Testis (tissue), 3 donors: ENCODE data around the gene HLA-F. TPM values are rescaled to one million over a fixed set of nuclear protein-coding genes. Genes with fewer than 3 reads are reported as not detected.

Source experiments
- DNase-seq: peaks from one replicate; pipeline ENCODE4 v3.0.0-alpha.2; 2019
- H3K27ac ChIP-seq, 2 donors: fragments of 200-600 bp; sonication (generic); one replicate each; pipeline ENCODE4 v1.5.1; 2019
- H3K27me3 ChIP-seq: fragments of 200-600 bp; sonication (generic); one replicate; pipeline ENCODE4 v1.5.1; 2019
- H3K36me3 ChIP-seq: fragments of 200-600 bp; sonication (generic); one replicate; pipeline ENCODE4 v1.5.1; 2017; ENCODE audit warnings: low read depth; ENCODE audit errors: missing control alignments
- H3K4me1 ChIP-seq: fragments of 200-600 bp; sonication (generic); one replicate; pipeline ENCODE4 v1.5.1; 2019
- H3K4me3 ChIP-seq, 2 donors: fragments of 200-600 bp; sonication (generic); one replicate each; pipeline ENCODE4 v1.5.1; 2017 to 2019
- H3K9me3 ChIP-seq: fragments of 200-600 bp; sonication (generic); one replicate; pipeline ENCODE4 v1.5.1; 2017
- POLR2A ChIP-seq: fragments of 450-650 bp; IDR thresholded peaks from one replicate; pipeline ENCODE4 v1.6.1; 2017; ENCODE audit warnings: antibody characterized with exemption, mild to moderate bottlenecking, moderate library complexity
- WGBS, 2 donors: methylation state at CpG; one replicate each; pipeline ENCODE4 v1.1.5; 2018; 5-methylcytosine and 5-hydroxymethylcytosine counted together
- intact Hi-C: fragments of 100-400 bp; cut with DNase I; formaldehyde crosslinking; loops from one replicate; pipeline ENCODE4 v1.15.1; 2023; ENCODE audit warnings: low total_unique reads
- polyA plus RNA-seq: library from polyadenylated mRNA; stranded (reverse); fragments of 350-450 nt; fragmentation: Illumina TruSeq; extraction: RNeasy Lipid Tissue Mini Kit (QIAGEN cat#74804); gene quantifications from one replicate; pipeline ENCODE4 v1.2.3, GENCODE V29; 2014; ENCODE audit warnings: low read depth, low replicate concordance; ENCODE audit not compliant: insufficient read depth
- total RNA-seq, 2 donors: library from RNA; depleted of rRNA; stranded (reverse); fragments of >200 nt; gene quantifications; one replicate each; pipeline ENCODE4 v1.2.3, GENCODE V29; 2016
- TF ChIP-seq, protein P1 (sequence below), 3 experiments: fragments of 450-650 bp in 2 of 3; fragments of 200-600 bp in 1 of 3; sonication (generic) in 1 of 3; IDR thresholded peaks; one replicate each; pipeline ENCODE4 v1.5.1; 2016 to 2019; ENCODE audit warnings: antibody characterized with exemption in 3 of 3, mild to moderate bottlenecking in 2 of 3, moderate library complexity in 1 of 3

The HLA-F gene
- total and polyA plus RNA-seq, 3 donors from 2014 or later, result 25.3 to 51.1 (median 28.1) TPM

DNA sequence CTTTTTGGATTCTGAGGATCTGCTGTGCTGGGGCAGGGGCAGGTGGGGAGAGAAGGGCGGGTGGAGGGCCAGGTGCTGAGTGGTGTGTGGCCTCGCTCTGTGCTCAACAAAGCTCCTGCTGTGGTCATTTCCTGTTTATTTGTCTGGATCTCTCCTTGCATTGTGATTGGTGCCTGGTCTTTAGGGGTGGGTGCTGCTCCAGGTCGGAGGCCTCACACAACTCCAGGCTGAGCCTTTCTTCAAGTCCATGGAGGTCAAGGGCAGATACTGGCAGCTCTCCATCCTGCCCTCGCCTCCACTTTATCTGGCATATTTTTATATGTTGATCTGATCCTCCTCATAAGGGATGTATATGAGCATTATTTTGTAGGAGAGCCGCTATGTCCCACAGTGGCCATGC is 36.2 kb downstream of the HLA-F start:
- intact Hi-C loops, result no loop called here
- DNase-seq, result no peak
- H3K9me3 ChIP-seq, result no peaks in the 10 kb centered on the region
- no peaks in the 10 kb centered on the region for H3K27me3 ChIP-seq
- no peaks in the 10 kb centered on the region for H3K4me1 ChIP-seq
- no peak overlapping the region for H3K27ac ChIP-seq
- WGBS, 2 donors, result 79 to 85% methylated on average over 5 of the region's 5 CpGs
- TF ChIP-seq, protein P1, sequence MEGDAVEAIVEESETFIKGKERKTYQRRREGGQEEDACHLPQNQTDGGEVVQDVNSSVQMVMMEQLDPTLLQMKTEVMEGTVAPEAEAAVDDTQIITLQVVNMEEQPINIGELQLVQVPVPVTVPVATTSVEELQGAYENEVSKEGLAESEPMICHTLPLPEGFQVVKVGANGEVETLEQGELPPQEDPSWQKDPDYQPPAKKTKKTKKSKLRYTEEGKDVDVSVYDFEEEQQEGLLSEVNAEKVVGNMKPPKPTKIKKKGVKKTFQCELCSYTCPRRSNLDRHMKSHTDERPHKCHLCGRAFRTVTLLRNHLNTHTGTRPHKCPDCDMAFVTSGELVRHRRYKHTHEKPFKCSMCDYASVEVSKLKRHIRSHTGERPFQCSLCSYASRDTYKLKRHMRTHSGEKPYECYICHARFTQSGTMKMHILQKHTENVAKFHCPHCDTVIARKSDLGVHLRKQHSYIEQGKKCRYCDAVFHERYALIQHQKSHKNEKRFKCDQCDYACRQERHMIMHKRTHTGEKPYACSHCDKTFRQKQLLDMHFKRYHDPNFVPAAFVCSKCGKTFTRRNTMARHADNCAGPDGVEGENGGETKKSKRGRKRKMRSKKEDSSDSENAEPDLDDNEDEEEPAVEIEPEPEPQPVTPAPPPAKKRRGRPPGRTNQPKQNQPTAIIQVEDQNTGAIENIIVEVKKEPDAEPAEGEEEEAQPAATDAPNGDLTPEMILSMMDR (IDR thresholded peaks at IDR 0.05), result no peak
- TF ChIP-seq POLR2A, result no peak
- no peak overlapping the region for H3K4me3 ChIP-seq
- no peaks in the 10 kb centered on the region for H3K36me3 ChIP-seq

DNA sequence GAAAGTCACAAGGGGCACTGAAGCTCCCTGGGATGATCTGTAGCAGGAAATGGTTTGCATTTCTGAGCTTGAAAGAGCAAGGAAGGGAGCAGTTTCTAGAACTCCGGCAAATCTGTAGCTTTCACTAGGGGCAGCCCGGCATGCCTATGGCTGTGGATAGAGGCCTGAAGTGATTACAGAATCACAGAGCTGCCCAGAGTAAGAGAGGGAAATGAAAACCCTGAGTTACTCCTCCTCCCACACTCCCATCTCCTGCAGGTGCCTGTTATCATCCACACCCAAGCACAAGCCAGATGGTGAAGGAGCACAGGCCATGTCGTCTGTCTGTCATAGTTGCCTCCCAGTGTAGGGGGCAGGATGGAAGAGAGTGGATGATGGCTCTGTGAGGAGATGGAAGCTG is 37.1 kb downstream of the HLA-F start:
- no peak for TF ChIP-seq POLR2A
- TF ChIP-seq, protein P1 (IDR thresholded peaks at IDR 0.05), result no peak
- H3K27ac ChIP-seq, result no peak overlapping the region
- intact Hi-C loops, result no loop called here
- WGBS, 2 donors, result 47 to 69% methylated on average over 3 of the region's 3 CpGs
- no peaks in the 10 kb centered on the region for H3K4me1 ChIP-seq
- DNase-seq, result no peak
- no peaks in the 10 kb centered on the region for H3K36me3 ChIP-seq
- no peaks in the 10 kb centered on the region for H3K9me3 ChIP-seq
- H3K4me3 ChIP-seq, result no peak overlapping the region
- H3K27me3 ChIP-seq, result no peaks in the 10 kb centered on the region

DNA sequence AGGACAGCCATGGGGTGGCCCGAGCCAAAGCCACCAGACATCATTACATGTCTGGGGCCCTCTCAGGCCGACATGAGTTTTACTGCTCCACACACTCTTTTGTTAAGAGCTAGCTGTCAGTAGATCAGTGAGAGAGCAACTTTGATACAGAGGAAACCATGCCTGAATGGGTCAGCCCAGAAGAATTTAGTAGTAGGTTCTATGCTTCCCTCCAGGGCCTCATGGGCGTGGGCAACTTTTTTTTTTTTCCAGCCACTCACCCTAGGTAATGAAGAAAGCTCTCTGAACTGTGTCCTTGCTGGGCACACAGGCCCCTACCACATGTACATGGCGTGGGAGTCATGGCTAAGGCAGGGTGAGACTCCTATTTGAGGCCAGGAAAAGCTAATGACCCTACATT is 38.8 kb downstream of the HLA-F start:
- no peaks in the 10 kb centered on the region for H3K9me3 ChIP-seq
- 31 to 63% methylated on average over 3 to 4 of the region's 4 CpGs for WGBS, 2 donors
- intact Hi-C loops, result no loop called here
- no peak overlapping the region for H3K27ac ChIP-seq
- no peak overlapping the region for H3K4me3 ChIP-seq
- H3K36me3 ChIP-seq, result no peaks in the 10 kb centered on the region
- no peaks in the 10 kb centered on the region for H3K27me3 ChIP-seq
- TF ChIP-seq, protein P1 (IDR thresholded peaks at IDR 0.05), result no peak
- TF ChIP-seq POLR2A, result no peak
- H3K4me1 ChIP-seq, result no peaks in the 10 kb centered on the region
- no peak for DNase-seq

DNA sequence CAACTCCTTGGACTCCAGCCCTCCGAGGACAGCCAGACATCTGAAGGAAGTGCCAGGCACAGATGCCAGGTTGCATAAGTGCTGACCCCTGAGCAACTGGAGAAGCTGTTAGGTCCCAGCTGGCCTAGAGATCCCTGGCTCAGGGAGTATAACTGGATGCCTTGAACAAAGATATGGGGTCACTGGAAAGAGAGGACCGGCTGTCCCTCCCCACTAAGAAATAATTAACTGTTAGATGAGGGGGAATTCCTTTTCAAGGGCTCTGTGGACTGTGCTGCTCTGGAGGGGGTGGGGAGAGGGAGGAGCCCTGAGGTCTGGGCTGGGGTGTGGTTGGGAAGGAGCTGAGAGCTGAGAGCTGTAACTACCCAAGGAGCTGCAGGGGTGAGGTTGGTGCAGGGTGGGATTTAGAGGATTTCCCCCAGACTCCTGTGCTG is 39.6 kb downstream of the HLA-F start:
- H3K9me3 ChIP-seq, result no peaks in the 10 kb centered on the region
- H3K4me3 ChIP-seq, result no peak overlapping the region
- no peaks in the 10 kb centered on the region for H3K27me3 ChIP-seq
- no peaks in the 10 kb centered on the region for H3K4me1 ChIP-seq
- WGBS, 2 donors, result 33 to 69% methylated on average over 1 to 2 of the region's 2 CpGs
- intact Hi-C loops, result no loop called here
- no peak for DNase-seq
- H3K27ac ChIP-seq, result no peak overlapping the region
- no peaks in the 10 kb centered on the region for H3K36me3 ChIP-seq
- TF ChIP-seq, protein P1 (IDR thresholded peaks at IDR 0.05), result no peak
- TF ChIP-seq POLR2A, result no peak

DNA sequence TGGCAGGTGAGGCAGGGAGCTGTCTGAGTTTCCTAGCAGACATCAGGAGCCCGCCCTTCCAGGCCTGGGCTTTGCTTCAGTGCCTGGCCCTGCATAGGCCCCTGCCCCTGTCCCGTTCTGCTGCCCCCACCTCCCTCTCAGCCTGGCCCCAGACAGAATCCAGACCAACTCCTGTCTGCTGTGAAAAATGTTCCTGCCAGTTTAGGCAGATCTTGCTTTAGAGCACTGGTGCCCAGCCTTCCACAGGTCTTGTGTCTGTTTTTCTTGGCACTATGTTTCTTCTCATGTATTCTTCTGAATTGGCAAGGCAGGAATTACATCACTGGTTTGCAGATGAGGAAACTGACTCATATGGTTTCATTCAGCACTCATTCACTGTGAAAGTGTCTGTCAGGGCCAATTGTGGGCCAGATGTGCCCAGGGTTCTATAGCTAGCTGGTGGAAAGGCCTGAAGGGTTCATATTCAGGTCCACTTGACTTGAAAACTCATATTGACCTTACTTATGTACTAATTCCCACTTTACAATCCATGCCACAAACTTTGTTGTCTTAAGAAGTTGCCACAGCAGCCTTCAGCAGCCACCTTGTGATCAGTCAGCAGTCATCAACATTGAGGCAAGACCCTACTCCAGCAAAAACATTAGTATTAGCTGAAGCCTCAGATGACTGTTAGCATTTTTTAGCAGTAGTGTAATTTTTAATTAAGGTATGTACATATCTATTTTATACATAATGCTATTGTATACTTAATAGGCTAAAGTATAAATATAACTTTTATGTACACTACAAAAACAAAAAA is 40.5 kb downstream of the HLA-F start:
- WGBS, 2 donors, result 84% methylated on average over 2 of the region's 2 CpGs; no CpG with 5 or more reads in 1 of the 2 donors
- H3K27me3 ChIP-seq, result no peaks in the 10 kb centered on the region
- DNase-seq, result no peak
- no peaks in the 10 kb centered on the region for H3K4me1 ChIP-seq
- H3K9me3 ChIP-seq, result no peaks in the 10 kb centered on the region
- TF ChIP-seq, protein P1 (IDR thresholded peaks at IDR 0.05), result no peak
- H3K4me3 ChIP-seq, result no peak overlapping the region
- intact Hi-C loops, result no loop called here
- no peaks in the 10 kb centered on the region for H3K36me3 ChIP-seq
- H3K27ac ChIP-seq, result no peak overlapping the region
